OCI-LY7 (cell line): ENCODE measurements around the gene CENPP. TPM values are rescaled to one million over a fixed set of nuclear protein-coding genes. Genes with fewer than 3 reads are reported as not detected.
"Not testable (repeated sequence)": the region's sequence is repeated elsewhere in the genome, so short reads cannot be mapped to it uniquely, and the experiment has no call there.

Experiments used
- BruUV-seq: library from RNA; stranded (reverse); fragments of 400-500 nt; replicated peaks from 2 replicates; lab custom pipeline; 2021; lab: Mats Ljungman, UMichigan
- CTCF ChIA-PET: fragments of 300-600 bp; sonication (Branson Sonifier 250); formaldehyde crosslinking; loops from one replicate; lab custom pipeline; 2022; ENCODE audit warnings: antibody characterized with exemption; ENCODE audit not compliant: unreplicated experiment; lab: Charles Lee
- POLR2A ChIA-PET: fragments of 300-600 bp; sonication (Branson Sonifier 250); formaldehyde crosslinking; loops from one replicate; lab custom pipeline; 2022; ENCODE audit warnings: antibody characterized with exemption; lab: Charles Lee
- DNase-seq: peaks from one replicate; pipeline ENCODE4 v3.0.0-alpha.2; 2015; ENCODE audit warnings: low spot score
- H2AFZ ChIP-seq: fragments of 200-600 bp; sonication (generic), shearing (Covaris generic); 2 replicates; pipeline ENCODE4 v1.6.1; 2014; ENCODE audit warnings: mild to moderate bottlenecking, antibody characterized with exemption, low read length, moderate library complexity
- H3K27ac ChIP-seq: fragments of 200-600 bp; sonication (generic); 2 replicates; pipeline ENCODE4 v1.5.1; 2014; ENCODE audit warnings: mixed run types, low read depth, mild to moderate bottlenecking, moderate library complexity, low read length, inconsistent platforms; ENCODE audit not compliant: poor library complexity, severe bottlenecking
- H3K36me3 ChIP-seq: fragments of 200-600 bp; sonication (generic); 2 replicates; pipeline ENCODE4 v1.6.1; 2014; ENCODE audit warnings: mild to moderate bottlenecking, antibody characterized with exemption, low read length, moderate library complexity, mixed read lengths; ENCODE audit not compliant: insufficient read depth
- H3K4me1 ChIP-seq: fragments of 200-600 bp; sonication (generic); 2 replicates; pipeline ENCODE4 v1.5.1; 2014; ENCODE audit warnings: mild to moderate bottlenecking, low read length; ENCODE audit not compliant: insufficient read depth, poor library complexity, severe bottlenecking
- H3K4me2 ChIP-seq: fragments of 200-600 bp; sonication (generic); 2 replicates; pipeline ENCODE4 v1.6.1; 2014; ENCODE audit warnings: mild to moderate bottlenecking, low read length
- H3K4me3 ChIP-seq: fragments of 200-600 bp; sonication (generic); 2 replicates; pipeline ENCODE4 v1.5.1; 2014; ENCODE audit warnings: mild to moderate bottlenecking, low read depth, low read length; ENCODE audit not compliant: poor library complexity, severe bottlenecking
- H3K79me2 ChIP-seq: fragments of 200-600 bp; sonication (generic); 2 replicates; pipeline ENCODE4 v1.6.1; 2016; ENCODE audit warnings: low read depth, mild to moderate bottlenecking, low read length, moderate library complexity, mixed read lengths; ENCODE audit not compliant: insufficient read depth
- H3K9me2 ChIP-seq: fragments of 200-600 bp; sonication (generic); 2 replicates; pipeline ENCODE4 v1.6.1; 2016; ENCODE audit warnings: mild to moderate bottlenecking, low read length, mixed read lengths; ENCODE audit not compliant: insufficient read depth
- H3K9me3 ChIP-seq: fragments of 200-600 bp; sonication (generic); 2 replicates; pipeline ENCODE4 v1.6.1; 2014; ENCODE audit warnings: mild to moderate bottlenecking, mixed run types, low read length, mixed read lengths
- H4K20me1 ChIP-seq: fragments of 200-600 bp; sonication (generic); 2 replicates; pipeline ENCODE4 v1.6.1; 2014; ENCODE audit warnings: mild to moderate bottlenecking, antibody characterized with exemption, low read length, moderate library complexity, mixed read lengths; ENCODE audit not compliant: insufficient read depth
- EZH2phosphoT487 ChIP-seq: fragments of 200-600 bp; sonication (generic); IDR thresholded peaks from 2 replicates; pipeline ENCODE4 v1.6.1; 2018; ENCODE audit warnings: low read depth, borderline replicate concordance, mild to moderate bottlenecking, mixed run types, antibody characterized with exemption, low read length, moderate library complexity, mixed read lengths
- intact Hi-C: fragments of 100-400 bp; cut with micrococcal nuclease; formaldehyde crosslinking; loops from one replicate; pipeline ENCODE4 v1.10.0; 2022; ENCODE audit not compliant: unreplicated experiment
- total RNA-seq, 2 experiments: library from RNA; depleted of rRNA in 1 of 2; stranded (reverse); fragments of >200 nt in 1 of 2; shearing (Covaris generic) in 1 of 2; gene quantifications; 2 replicates each; pipeline ENCODE4 v1.2.3, GENCODE V29; 2014 to 2022
- TF ChIP-seq, protein P1 (sequence below): fragments of 200-600 bp; sonication (generic); conservative IDR thresholded peaks from 2 replicates; pipeline ENCODE4 v1.5.1; 2014; ENCODE audit warnings: mild to moderate bottlenecking, antibody characterized with exemption, low read length, moderate library complexity, mixed read lengths

CENPP gene
- total RNA-seq, 2 experiments from 2014 or later, result 25.4 to 30.9 TPM

DNA sequence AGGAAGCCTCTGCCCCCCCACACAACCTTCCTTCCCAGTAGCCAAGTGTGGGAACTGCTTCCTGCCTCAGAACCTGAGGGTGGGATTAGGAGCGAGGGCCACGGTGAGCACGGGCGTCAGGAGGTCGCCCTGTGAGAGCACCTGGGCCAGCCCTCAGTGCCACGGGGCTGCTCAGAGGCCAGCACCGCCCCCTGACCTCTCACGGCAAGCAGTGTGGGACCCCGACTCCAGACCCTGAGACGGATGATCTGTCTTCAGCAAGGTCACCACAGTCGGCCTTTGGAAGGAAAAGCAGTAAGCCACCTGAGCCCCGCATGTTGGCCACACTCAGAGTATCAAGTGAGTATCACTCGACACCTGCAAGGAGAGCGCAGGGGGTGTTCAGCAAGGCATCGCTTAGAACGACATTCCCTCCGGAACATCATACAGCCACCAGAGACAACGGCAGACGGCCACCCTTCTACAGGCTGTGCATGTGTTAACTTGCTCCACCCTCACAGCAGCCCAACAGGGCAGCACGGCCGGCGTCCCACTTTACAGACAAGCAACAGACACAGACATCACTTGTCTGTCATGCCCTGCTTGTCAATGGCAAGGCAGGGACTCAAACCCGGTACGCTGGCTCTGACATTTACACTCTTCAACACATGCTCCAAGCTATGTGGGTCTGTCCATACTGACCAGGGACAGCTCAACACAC is 294.0 kb downstream of the CENPP start:
- H3K79me2 ChIP-seq, result no peaks in the 10 kb centered on the region
- DNase-seq, result no peak
- no peak overlapping the region for H3K4me3 ChIP-seq
- intact Hi-C loops, result no loop called here
- H3K9me3 ChIP-seq, result no peaks in the 10 kb centered on the region
- H3K4me1 ChIP-seq, result no peaks in the 10 kb centered on the region
- H3K9me2 ChIP-seq, result no peaks in the 10 kb centered on the region
- H2AFZ ChIP-seq, result no peak overlapping the region
- CTCF ChIA-PET, result no interaction called here
- no TSS peak for BruUV-seq
- peaks cover 63% of the 10 kb centered on the region; the same call in 1 of the 2 replicates for H3K36me3 ChIP-seq
- H3K27ac ChIP-seq, result no peak overlapping the region
- H3K4me2 ChIP-seq, result no peak overlapping the region
- no peaks in the 10 kb centered on the region for H4K20me1 ChIP-seq
- TF ChIP-seq, protein P1, sequence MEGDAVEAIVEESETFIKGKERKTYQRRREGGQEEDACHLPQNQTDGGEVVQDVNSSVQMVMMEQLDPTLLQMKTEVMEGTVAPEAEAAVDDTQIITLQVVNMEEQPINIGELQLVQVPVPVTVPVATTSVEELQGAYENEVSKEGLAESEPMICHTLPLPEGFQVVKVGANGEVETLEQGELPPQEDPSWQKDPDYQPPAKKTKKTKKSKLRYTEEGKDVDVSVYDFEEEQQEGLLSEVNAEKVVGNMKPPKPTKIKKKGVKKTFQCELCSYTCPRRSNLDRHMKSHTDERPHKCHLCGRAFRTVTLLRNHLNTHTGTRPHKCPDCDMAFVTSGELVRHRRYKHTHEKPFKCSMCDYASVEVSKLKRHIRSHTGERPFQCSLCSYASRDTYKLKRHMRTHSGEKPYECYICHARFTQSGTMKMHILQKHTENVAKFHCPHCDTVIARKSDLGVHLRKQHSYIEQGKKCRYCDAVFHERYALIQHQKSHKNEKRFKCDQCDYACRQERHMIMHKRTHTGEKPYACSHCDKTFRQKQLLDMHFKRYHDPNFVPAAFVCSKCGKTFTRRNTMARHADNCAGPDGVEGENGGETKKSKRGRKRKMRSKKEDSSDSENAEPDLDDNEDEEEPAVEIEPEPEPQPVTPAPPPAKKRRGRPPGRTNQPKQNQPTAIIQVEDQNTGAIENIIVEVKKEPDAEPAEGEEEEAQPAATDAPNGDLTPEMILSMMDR, result no peak
- TF ChIP-seq EZH2phosphoT487, result no peak
- POLR2A ChIA-PET, result interaction anchor here (1.2 kb wide), 1 partner anchor 329 kb away, joined by 3 read pairs; no protein-coding TSS in a partner anchor

DNA sequence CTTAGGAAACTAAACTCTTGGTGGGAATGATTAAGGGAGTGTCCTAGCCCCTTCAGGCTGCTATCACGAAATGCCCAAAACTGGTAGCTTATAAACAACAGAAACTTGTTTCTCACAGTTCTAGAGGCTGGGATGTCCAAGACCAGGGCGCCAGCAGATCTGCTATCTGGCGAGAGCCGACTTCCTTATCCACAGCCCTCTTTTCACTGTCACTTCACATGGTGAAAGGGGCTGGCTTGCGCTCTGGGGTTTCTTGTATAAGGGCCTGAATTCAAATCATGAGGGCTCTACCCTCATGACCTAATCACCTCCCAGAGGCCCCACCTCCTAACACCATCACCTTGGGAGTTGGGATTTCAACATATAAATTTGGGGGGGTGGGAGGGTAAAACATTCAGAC is 295.1 kb downstream of the CENPP start:
- Histone ChIP-seq H3K4me3 (no peak overlapping the region), H3K27ac (no peak overlapping the region), H3K9me2 (no peaks in the 10 kb centered on the region), H3K79me2 (no peaks in the 10 kb centered on the region), H3K9me3 (no peaks in the 10 kb centered on the region), H3K36me3 (peaks cover 54% of the 10 kb centered on the region; the same call in 1 of the 2 replicates), H3K4me1 (no peaks in the 10 kb centered on the region), H2AFZ (no peak overlapping the region), H4K20me1 (no peaks in the 10 kb centered on the region), H3K4me2 (no peak overlapping the region)
- intact Hi-C loops, result no loop called here
- ChIA-PET POLR2A (interaction anchor here (1.2 kb wide), 1 partner anchor 330 kb away, joined by 3 read pairs; no protein-coding TSS in a partner anchor), CTCF (no interaction called here)
- BruUV-seq, result no TSS peak
- DNase-seq, result no peak
- no peak for TF ChIP-seq EZH2phosphoT487
- TF ChIP-seq, protein P1, result no peak

DNA sequence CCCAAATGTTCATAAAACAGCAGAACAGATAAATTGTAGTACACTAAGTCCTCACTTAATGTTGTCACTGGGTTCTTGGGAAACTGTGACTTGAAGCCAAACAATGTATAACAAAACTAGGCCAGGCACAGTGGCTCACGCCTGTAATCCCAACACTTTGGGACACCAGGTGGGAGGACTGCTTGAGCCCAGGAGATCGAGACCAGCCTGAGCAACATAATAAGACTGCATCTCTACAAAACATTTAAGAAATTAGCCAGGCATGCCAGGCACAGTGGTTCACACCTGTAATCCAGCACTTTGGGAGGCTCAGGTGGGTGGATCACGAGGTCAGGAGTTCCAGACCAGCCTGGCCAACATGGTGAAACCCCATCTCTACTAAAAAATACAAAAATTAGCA is 298.2 kb downstream of the CENPP start:
- H3K4me3 ChIP-seq, intact Hi-C loops, BruUV-seq, H3K9me2 ChIP-seq, H3K9me3 ChIP-seq, H2AFZ ChIP-seq, H3K4me2 ChIP-seq, H4K20me1 ChIP-seq, POLR2A ChIA-PET, H3K79me2 ChIP-seq, H3K4me1 ChIP-seq, H3K27ac ChIP-seq, DNase-seq, CTCF ChIA-PET: not testable (repeated sequence)
- peaks cover 39% of the 10 kb centered on the region for H3K36me3 ChIP-seq
